ENCODE results near the gene C9orf78. TPM values are rescaled to one million over a fixed set of nuclear protein-coding genes. Genes with fewer than 3 reads are reported as not detected.
A peak's percentile ranks its signal among the peaks of the same experiment; 100 is the strongest.

C9orf78 gene
- total and polyA plus RNA-seq, 2 of the 8 experiments (the other 6 are each of a cell fraction or from before 2014, with no cell fraction given), result 17.4 to 40.6 TPM

GRCh38 chr9:129838707-129839259, 3.7 kb upstream of the C9orf78 start:
- H3K36me3 ChIP-seq (ENCODE audit: control insufficient read depth in 2 of 4, insufficient read depth in 4 of 4, low read length in 3 of 4), result no peaks in the 10 kb centered on the region
- peaks cover 5 to 18% (median 10%) of the 10 kb centered on the region in 4 experiments; a peak in 6 of 7 replicates for H3K4me1 ChIP-seq (replicated peaks in 1 of 4; ENCODE audit: control insufficient read depth in 3 of 4, insufficient read depth in 4 of 4, low read length in 3 of 4)
- H4K8ac ChIP-seq (ENCODE audit: extremely low read depth, insufficient read depth, low read length), result peak overlapping the region; percentile 7; the same call in 1 of the 2 replicates
- no peak overlapping the region for H2BK5ac ChIP-seq (ENCODE audit: low read depth, low read length)
- H2AK5ac ChIP-seq (ENCODE audit: low read depth, low read length), result no peak overlapping the region
- H3K79me1 ChIP-seq (ENCODE audit: low read depth, low read length), result peaks cover 6% of the 10 kb centered on the region
- H3K27me3 ChIP-seq (replicated peaks in 1 of 4; ENCODE audit: control insufficient read depth in 3 of 4, extremely low read depth in 1 of 4, insufficient read depth in 3 of 4, low read length in 3 of 4), result no peaks in the 10 kb centered on the region
- no peak overlapping the region for H3K4me3 ChIP-seq (ENCODE audit: extremely low read depth in 1 of 4, insufficient read depth in 2 of 4, low read depth in 3 of 4, low read length in 4 of 4)
- FAIRE-seq (no peak), DNase-seq (ENCODE audit: low read depth in 1 of 2, low spot score in 2 of 2) (no peak)
- POLR2A ChIA-PET (ENCODE audit: partially characterized antibody), result interaction anchor here (0.6 to 1.2 kb wide), 2 partner anchors 15 to 108 kb away, joined by 3 to 4 read pairs; no protein-coding TSS in a partner anchor
- H3K23me2 ChIP-seq (ENCODE audit: low read depth, low read length), result peaks cover 6% of the 10 kb centered on the region
- H4K20me1 ChIP-seq (replicated peaks in 1 of 2; ENCODE audit: control insufficient read depth in 1 of 2, insufficient read depth in 2 of 2, low read length in 2 of 2), result peaks cover 0 to 3% of the 10 kb centered on the region in 2 experiments
- peak overlapping the region in 1 of 2 experiments; percentile 87; a peak in 2 of 4 replicates for H3K4me2 ChIP-seq (ENCODE audit: insufficient read depth in 1 of 2, low read depth in 2 of 2, low read length in 2 of 2)
- CTCF ChIA-PET (ENCODE audit: partially characterized antibody), result interaction anchor here (1.0 to 1.4 kb wide), 2 partner anchors 25 to 46 kb away, joined by 3 to 4 read pairs; no protein-coding TSS in a partner anchor
- no peak overlapping the region for H3K27ac ChIP-seq (ENCODE audit: low read depth, low read length)
- no peak overlapping the region for H2BK20ac ChIP-seq (ENCODE audit: low read length)
- H3K9ac ChIP-seq (replicated peaks in 1 of 4; ENCODE audit: extremely low read depth in 1 of 4, low read depth in 3 of 4, low read length in 3 of 4), result no peak overlapping the region
- H2BK15ac ChIP-seq (ENCODE audit: low read length), result peak overlapping the region; percentile 83; the same call in 1 of the 2 replicates
- no peak overlapping the region for H2BK120ac ChIP-seq (replicated peaks; ENCODE audit: low read depth, low read length)
- H3K79me2 ChIP-seq (ENCODE audit: control insufficient read depth in 1 of 2, insufficient read depth in 2 of 2, low read length in 2 of 2), result peaks cover 3 to 11% of the 10 kb centered on the region in 2 experiments; a peak in 3 of 4 replicates
- H3K18ac ChIP-seq (ENCODE audit: extremely low read depth, low read length), result no peak overlapping the region
- H3K23ac ChIP-seq (ENCODE audit: insufficient read length), result no peak overlapping the region
- H3K4ac ChIP-seq (replicated peaks; ENCODE audit: insufficient read length, low read depth, low read length), result no peak overlapping the region
- H3K56ac ChIP-seq (replicated peaks; ENCODE audit: insufficient read length, low read depth, low read length), result no peak overlapping the region
- H2AFZ ChIP-seq (ENCODE audit: low read length), result no peak overlapping the region
- no peak overlapping the region for H2BK12ac ChIP-seq (ENCODE audit: low read depth, low read length)
- H3K9me3 ChIP-seq (ENCODE audit: insufficient read depth in 2 of 2, low read depth in 1 of 2, low read length in 1 of 2), result no peaks in the 10 kb centered on the region
- H4K91ac ChIP-seq (replicated peaks; ENCODE audit: insufficient read length, low read length), result no peak overlapping the region
- no peak overlapping the region for H3K14ac ChIP-seq (ENCODE audit: insufficient read length)
- H4K5ac ChIP-seq (ENCODE audit: insufficient read length, low read depth, low read length), result no peak overlapping the region
- WGBS, 2 experiments (ENCODE audit: extremely low coverage in 1 of 2, insufficient coverage in 1 of 2, insufficient read length in 1 of 2, insufficient replicate concordance in 2 of 2, low coverage in 1 of 2, low lambda C conversion rate in 2 of 2, missing lambda C conversion rate in 1 of 2), result 85% methylated on average over 11 of the region's 12 CpGs; no CpG with 5 or more reads in 1 of the 2 experiments
- TF ChIP-seq POLR2AphosphoS5 (IDR thresholded peaks at IDR 0.05; ENCODE audit: low read depth, low read length) (no peak), SRF (IDR thresholded peaks at IDR 0.05; ENCODE audit: low read depth, low read length) (no peak)
